Effector memory CD4-positive, alpha-beta T cell (primary cell): Measurements from ENCODE around the gene SLC47A1.

ENCODE experiments used
- DNase-seq, 3 donors: peaks; one replicate each; pipeline ENCODE4 v3.0.0-alpha.2; 2020
- H3K27ac ChIP-seq: 2 replicates; pipeline ENCODE4 v1.7.0; 2013; ENCODE audit warnings: mild to moderate bottlenecking, low read length, moderate library complexity; ENCODE audit not compliant: insufficient read depth, poor library complexity, severe bottlenecking
- H3K27me3 ChIP-seq: replicated peaks from 2 replicates; pipeline ENCODE4 v1.7.0; 2013; ENCODE audit warnings: mild to moderate bottlenecking, low read length; ENCODE audit not compliant: insufficient read depth, control insufficient read depth, poor library complexity, severe bottlenecking
- H3K36me3 ChIP-seq: 2 replicates; pipeline ENCODE4 v1.7.0; 2013; ENCODE audit warnings: mild to moderate bottlenecking, low read length, moderate library complexity; ENCODE audit not compliant: control insufficient read depth, insufficient read depth
- H3K4me1 ChIP-seq: 2 replicates; pipeline ENCODE4 v1.7.0; 2013; ENCODE audit warnings: low read length, mild to moderate bottlenecking; ENCODE audit not compliant: control insufficient read depth, insufficient read depth, poor library complexity, severe bottlenecking
- H3K4me3 ChIP-seq: 2 replicates; pipeline ENCODE4 v1.7.0; 2013; ENCODE audit warnings: low read length, low read depth, mild to moderate bottlenecking; ENCODE audit not compliant: insufficient read depth, poor library complexity, severe bottlenecking
- H3K9me3 ChIP-seq: 2 replicates; pipeline ENCODE4 v1.7.0; 2013; ENCODE audit warnings: mild to moderate bottlenecking, low read length, moderate library complexity; ENCODE audit not compliant: control insufficient read depth

Gene SLC47A1

GRCh38 chr17:19590912-19591551, 57.4 kb downstream of the SLC47A1 start:
- Histone ChIP-seq H3K4me3 (no peak overlapping the region), H3K27ac (no peak overlapping the region), H3K27me3 (no peaks in the 10 kb centered on the region), H3K36me3 (no peaks in the 10 kb centered on the region), H3K4me1 (no peaks in the 10 kb centered on the region), H3K9me3 (no peaks in the 10 kb centered on the region)
- no peak for DNase-seq

DNA sequence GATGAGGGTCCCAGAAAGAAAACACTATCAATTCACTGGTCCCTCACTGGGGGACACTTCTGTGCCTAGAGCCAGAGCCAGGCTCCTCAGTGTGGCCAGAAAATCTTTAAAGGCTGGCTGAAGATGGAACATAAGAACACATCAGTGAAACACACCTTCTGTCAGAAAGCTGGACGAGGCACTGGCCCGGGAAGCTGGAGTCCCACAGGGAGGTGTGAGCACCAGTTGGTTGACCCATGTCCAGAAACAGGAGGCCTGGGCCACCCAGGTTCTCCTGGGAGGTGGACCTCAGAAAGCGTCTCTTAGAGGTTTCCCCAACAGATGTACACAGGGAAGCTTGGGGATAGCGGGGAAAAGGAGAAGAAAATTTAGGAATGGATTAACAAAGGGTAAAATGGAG, 58.7 kb downstream of the SLC47A1 start:
- Histone ChIP-seq H3K4me1 (no peaks in the 10 kb centered on the region), H3K4me3 (no peak overlapping the region), H3K27ac (no peak overlapping the region), H3K36me3 (no peaks in the 10 kb centered on the region), H3K27me3 (no peaks in the 10 kb centered on the region), H3K9me3 (no peaks in the 10 kb centered on the region)
- DNase-seq, result no peak

GRCh38 chr17:19596869-19597268, 63.2 kb downstream of the SLC47A1 start:
- H3K9me3 ChIP-seq, result no peaks in the 10 kb centered on the region
- no peaks in the 10 kb centered on the region for H3K36me3 ChIP-seq
- no peak for DNase-seq
- no peaks in the 10 kb centered on the region for H3K27me3 ChIP-seq
- H3K4me1 ChIP-seq, result no peaks in the 10 kb centered on the region
- H3K27ac ChIP-seq, result no peak overlapping the region
- H3K4me3 ChIP-seq, result no peak overlapping the region

DNA sequence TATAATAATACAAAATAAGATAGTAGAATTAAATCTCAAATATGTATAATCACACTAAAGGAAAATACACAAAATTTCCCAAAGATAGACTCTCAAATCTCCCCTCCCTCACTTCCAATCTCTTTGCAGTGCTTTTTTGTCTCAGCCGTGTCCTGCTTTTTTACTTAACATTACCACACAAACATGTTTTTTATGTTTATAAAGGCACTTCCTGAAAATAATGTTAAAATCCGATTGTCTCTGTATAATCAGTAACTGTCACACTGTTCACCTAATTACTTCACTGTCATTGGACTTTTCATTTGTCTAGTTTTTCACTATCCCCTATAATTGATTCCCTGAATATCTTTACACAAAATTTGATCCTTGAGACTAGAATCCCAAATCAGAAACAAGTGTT, 76.7 kb downstream of the SLC47A1 start:
- no peak for DNase-seq
- Histone ChIP-seq H3K27me3 (no peaks in the 10 kb centered on the region), H3K4me1 (no peaks in the 10 kb centered on the region), H3K27ac (no peak overlapping the region), H3K36me3 (no peaks in the 10 kb centered on the region), H3K4me3 (no peak overlapping the region), H3K9me3 (no peaks in the 10 kb centered on the region)

- H3K27ac ChIP-seq, result no peak overlapping the region
- H3K36me3 ChIP-seq, result no peaks in the 10 kb centered on the region
- no peak for DNase-seq
- no peaks in the 10 kb centered on the region for H3K27me3 ChIP-seq
- no peak overlapping the region for H3K4me3 ChIP-seq
- no peaks in the 10 kb centered on the region for H3K4me1 ChIP-seq
- H3K9me3 ChIP-seq, result no peaks in the 10 kb centered on the region
Observed at GRCh38 chr17:19610879-19611278, 77.2 kb downstream of the SLC47A1 start.

DNA sequence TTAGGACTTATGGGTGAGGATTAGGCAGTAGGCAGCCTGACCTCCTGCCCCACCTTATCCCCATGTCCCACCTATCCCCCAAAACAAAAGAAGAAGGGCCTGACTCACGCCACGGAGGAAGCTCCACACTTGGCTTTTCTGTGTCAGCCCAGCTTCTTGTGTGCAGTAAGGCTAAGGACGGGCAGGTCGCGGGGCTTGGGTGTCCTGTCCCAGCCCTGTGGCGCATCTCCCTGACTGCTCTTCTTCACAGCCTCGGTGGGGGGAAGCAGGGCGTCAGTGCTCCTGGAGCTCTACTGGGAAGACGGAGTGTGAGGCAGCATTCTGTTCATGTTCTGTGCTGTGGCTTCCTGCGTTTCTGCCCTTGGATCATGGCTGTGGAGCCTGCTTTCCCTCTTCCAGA, 80.3 kb downstream of the SLC47A1 start:
- Histone ChIP-seq H3K9me3 (peaks cover 8% of the 10 kb centered on the region), H3K27me3 (no peaks in the 10 kb centered on the region), H3K27ac (no peak overlapping the region), H3K36me3 (no peaks in the 10 kb centered on the region), H3K4me3 (no peak overlapping the region), H3K4me1 (no peaks in the 10 kb centered on the region)
- DNase-seq, result no peak

- no peak overlapping the region for H3K4me3 ChIP-seq
- no peaks in the 10 kb centered on the region for H3K27me3 ChIP-seq
- no peak overlapping the region for H3K27ac ChIP-seq
- no peak for DNase-seq
- H3K4me1 ChIP-seq, result no peaks in the 10 kb centered on the region
- peaks cover 13% of the 10 kb centered on the region for H3K9me3 ChIP-seq
- no peaks in the 10 kb centered on the region for H3K36me3 ChIP-seq
Observed at GRCh38 chr17:19614900-19615299, 81.2 kb downstream of the SLC47A1 start.

DNA sequence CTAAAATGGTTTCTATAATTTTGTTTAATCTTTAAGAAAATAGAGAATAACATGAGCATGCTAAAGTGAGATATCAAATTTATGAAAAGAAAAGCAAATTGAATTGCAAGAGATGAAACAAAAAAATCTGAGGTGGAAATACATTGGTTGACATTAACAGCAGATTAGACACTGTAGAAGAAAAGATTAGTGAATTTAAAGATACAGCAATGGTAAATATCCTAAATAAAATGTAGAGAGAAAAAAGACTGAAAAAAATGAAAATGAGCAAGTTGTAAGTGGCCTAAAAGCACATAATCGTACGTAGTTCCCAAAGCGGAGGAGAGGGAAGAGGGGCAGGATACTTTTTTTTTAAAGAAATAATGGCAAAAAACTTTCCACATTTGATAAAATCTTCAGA, 84.4 kb downstream of the SLC47A1 start:
- no peak for DNase-seq
- Histone ChIP-seq H3K9me3 (peaks cover 13% of the 10 kb centered on the region), H3K4me3 (no peak overlapping the region), H3K27ac (no peak overlapping the region), H3K4me1 (no peaks in the 10 kb centered on the region), H3K27me3 (no peaks in the 10 kb centered on the region), H3K36me3 (no peaks in the 10 kb centered on the region)

- Histone ChIP-seq H3K4me3 (no peak overlapping the region), H3K27me3 (no peaks in the 10 kb centered on the region), H3K4me1 (no peaks in the 10 kb centered on the region), H3K36me3 (no peaks in the 10 kb centered on the region), H3K27ac (no peak overlapping the region), H3K9me3 (peaks cover 13% of the 10 kb centered on the region)
- DNase-seq, result no peak
Observed at GRCh38 chr17:19619705-19620325, 86.2 kb downstream of the SLC47A1 start.

- Histone ChIP-seq H3K27ac (no peak overlapping the region), H3K27me3 (no peaks in the 10 kb centered on the region), H3K4me3 (no peak overlapping the region), H3K4me1 (no peaks in the 10 kb centered on the region), H3K36me3 (no peaks in the 10 kb centered on the region), H3K9me3 (peaks cover 13% of the 10 kb centered on the region)
- DNase-seq, result no peak
Observed at GRCh38 chr17:19621697-19622096, 88.0 kb downstream of the SLC47A1 start.
